NCI-H510A (cell line): ENCODE measurements around the gene UNC13C.

Experiments used
- DNase-seq: peaks from one replicate; lab custom pipeline; 2025; lab: John Stamatoyannopoulos, UW

The UNC13C gene

GRCh38 chr15:54119051-54119450 is 140.8 kb downstream of the UNC13C start:
- DNase-seq = no peak

DNA sequence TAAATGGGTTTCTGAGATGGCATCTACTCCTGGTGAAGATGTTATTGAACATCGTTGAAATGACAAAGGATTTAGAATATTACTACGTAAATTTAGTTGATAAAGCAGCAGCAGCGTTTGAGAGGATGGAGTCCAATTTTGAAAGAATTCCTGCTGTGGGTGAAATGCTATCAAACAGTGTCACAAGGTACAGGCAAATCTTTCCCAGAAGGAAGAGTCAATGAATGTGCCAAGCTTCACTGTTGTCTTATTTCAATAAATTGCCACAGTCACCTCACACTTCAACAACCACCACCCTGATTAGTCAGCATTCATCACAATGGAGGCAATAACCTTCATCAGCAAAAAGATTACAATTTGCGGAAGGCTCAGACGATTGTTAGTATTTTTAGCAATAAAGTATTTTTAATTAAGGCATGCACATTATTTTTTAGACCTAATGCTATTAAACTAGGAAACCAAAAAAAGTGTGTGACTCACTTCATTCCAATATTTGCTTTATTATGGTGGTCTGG is 142.8 kb downstream of the UNC13C start:
- no peak for DNase-seq

GRCh38 chr15:54127574-54127973 is 149.3 kb downstream of the UNC13C start:
- DNase-seq = no peak

DNA sequence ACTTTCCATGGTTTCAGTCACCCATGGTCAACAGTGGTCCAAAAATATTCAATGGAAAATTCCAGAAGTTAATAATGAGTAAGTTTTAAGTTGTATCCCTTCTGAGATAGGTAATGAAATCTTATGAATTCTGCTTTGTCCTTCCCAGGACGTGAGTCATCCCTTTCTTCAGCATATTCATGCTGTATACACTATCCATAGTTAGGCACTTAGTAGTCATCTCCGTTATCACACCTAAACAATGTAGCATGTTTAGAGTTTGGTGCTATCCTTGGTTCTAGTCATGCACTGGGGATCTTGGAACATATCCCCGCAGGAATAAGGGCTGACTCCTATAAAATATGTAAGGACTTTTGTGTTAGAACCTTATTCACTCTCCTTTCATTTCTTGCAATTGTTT is 153.2 kb downstream of the UNC13C start:
- DNase-seq = no peak

- DNase-seq = no peak
These were observed 170.9 kb downstream of the UNC13C start for GRCh38 chr15:54149115-54149531.

GRCh38 chr15:54150255-54150654 is 172.0 kb downstream of the UNC13C start:
- DNase-seq = no peak

GRCh38 chr15:54159012-54159411 is 180.8 kb downstream of the UNC13C start:
- no peak for DNase-seq

DNA sequence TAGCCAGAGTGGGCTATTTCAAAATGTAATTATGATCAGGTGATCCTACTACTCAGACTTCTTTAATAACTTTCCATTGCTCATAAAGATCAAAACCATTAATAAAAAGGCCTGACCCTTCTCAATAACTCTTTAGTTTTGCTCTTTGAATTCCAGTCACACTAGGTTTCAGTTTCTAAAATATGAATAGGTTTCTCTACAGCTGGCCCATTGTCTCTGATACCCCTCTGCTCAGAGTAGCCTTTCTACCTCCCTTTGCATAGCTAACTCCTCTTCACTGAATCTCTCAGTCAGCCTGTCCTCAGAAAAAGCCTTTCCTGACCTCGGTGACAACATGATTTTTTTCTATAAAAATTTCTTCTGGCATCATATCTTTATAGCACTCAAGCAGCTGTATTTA is 209.1 kb downstream of the UNC13C start:
- DNase-seq = no peak

DNA sequence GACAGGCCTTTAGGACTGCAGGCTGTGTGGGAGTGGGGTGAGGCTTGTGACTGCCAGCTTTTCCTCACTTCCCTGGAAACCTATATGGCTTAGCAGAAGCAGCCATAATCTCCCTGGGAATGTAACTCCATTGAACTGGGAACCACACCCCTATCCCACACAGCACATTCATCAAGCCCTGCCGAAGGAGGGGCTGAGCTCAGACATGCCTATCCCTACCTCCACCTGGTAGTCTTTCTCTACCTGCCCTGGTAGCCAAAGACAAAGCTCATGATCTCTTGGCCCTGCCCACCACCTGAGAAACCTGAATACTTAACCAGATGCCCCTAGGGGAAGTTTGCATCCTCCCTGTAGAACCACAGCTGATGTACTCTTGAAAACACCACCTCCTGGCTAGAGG is 219.8 kb downstream of the UNC13C start:
- DNase-seq = no peak

DNA sequence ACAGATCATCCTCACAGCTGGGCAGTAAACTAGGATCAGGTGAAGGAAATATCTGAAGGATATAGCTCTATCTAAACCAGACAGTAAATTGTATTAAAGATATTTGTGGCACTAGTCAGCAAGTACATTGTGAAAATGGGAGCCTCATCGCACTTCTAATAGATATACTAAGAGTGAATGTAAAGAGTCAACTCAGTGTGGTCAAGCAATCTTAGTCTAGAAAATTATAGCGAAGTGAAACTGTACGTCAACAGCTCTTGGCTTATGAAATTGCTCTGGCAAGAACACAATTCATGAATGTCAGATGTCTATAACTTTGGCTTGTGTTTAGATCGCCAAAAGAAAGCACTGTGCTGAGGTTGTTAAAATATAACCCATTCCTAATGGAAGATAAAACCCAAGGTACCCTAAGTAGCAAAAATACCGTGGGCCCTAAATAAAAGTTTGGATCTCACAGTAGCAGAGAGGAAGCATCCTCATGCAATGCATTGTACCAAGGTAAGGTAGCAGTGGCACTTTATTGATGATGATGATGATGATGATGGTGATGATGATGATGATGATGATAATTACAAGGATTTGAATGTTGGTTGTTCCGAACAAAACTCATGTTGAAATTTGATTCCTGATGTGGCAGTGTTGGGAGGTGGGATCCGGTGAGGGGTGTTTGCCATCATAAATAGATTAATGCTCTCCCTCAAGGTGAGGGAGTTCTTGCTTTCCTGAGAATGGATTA is 228.5 kb downstream of the UNC13C start:
- DNase-seq = no peak

DNA sequence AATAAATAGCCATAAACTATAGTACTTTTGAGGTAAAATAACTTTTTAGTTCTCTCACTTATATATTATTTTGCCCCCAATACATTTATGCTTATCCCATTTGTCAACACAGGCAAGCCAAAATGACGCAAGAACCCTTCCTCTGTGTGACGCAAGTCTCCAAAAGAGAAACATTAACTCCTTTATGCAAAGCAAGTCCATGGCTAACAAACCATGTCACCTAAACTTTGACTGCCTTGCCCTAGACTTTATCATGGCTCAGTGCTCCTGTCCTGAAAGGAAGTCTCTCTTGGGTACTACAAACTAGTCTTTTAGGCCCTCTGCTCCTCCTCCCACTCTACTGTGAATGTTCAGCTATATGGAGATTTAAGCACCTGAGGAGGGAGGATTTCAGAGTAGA is 230.5 kb downstream of the UNC13C start:
- no peak for DNase-seq

DNA sequence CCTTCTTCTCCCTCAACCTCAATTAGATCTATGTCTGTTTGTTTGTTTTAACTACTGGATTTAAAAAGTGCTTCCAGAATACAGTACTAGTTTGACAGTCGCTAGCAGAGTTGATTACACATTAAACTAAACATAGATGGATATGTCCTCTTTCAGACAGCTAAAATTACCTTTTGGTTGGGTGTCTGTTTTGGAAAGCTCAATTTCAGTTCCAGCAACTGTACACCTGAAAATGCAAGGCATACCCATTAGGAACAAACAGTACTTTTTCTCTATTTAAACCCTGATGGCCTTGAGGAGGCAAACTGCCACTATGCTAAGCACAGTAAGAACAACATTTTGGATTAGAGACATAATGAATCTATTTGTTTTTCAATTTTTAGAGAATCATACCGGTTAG is 234.4 kb downstream of the UNC13C start:
- DNase-seq = no peak

DNA sequence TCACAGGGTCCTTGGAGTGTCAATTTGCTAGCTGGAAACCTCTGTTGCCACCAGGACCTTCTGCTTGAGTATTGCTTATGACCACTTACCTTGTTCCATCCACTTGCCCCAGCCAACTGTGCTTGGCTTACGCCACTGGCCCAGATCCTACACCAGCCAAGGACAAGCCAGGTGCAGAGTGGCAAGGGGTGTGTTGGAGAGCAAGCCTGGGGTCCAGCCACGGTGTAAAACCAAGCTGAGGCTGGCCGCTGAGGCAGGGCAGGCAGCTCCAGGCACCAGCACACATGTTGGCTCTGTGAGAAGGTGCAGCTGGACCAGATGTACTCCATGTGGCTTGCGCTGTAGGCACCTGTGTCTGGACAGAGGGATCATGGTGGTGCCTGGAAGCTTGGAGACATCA is 248.2 kb downstream of the UNC13C start:
- DNase-seq = no peak

DNA sequence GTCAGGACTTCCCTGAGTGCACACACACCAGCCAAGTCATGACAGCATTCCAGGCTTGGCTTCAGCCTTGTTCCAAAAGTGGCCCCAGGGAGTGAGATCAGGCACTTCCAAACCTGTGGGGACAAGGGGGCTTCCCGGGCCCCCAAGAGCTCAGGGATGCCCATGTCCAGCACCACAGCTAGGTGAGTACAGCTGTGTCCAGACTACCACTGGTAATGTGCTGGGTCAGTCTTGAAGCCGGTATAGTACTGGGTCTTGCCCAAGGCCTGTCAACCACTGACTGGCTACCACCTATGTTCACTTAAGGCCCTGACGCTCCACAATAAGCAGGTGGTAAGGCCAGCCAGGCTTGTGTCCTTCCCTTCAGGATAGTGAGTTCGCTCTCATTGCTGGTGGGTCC is 249.3 kb downstream of the UNC13C start:
- DNase-seq = no peak

DNA sequence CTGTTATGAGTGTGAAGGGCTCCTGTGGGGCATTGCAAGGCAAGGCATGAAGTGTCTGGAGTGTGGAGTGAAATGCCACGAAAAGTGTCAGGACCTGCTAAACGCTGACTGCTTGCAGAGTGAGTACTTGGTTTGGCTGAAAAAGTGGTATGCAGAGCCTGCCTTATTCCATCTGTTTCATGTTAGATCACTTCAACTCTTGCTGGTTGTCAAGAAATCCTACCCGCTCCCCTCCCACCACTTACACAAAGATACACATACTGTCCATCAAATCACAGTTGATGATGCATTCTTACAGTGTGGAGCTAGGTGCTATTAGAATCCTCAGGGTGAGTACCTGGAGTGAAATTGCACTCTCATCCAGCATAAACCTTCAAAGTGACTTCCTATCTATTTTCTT is 272.1 kb downstream of the UNC13C start:
- no peak for DNase-seq

- no peak for DNase-seq
These were observed 277.9 kb downstream of the UNC13C start for GRCh38 chr15:54256190-54256589.

DNA sequence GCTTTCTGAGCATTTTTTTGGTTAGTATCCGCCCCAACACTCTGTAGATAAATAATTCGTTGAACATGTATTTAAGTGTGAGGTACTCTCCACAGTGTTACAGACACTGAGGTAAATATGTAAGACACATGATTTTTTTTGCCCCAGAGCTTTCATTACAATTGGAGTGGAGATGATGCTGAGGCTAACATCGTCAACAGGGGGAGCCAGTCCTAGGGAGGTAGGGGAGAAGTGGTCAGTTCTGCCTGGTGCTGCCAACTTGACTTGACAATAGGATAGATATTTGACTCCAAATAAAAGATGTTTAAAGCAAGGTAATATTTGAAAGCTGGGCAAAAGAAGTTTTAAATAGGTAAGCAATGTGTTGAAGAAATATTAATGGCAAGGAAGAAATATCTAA is 295.7 kb downstream of the UNC13C start:
- DNase-seq = no peak

GRCh38 chr15:54277834-54278233 is 299.6 kb downstream of the UNC13C start:
- DNase-seq = no peak

- no peak for DNase-seq
These were observed 302.5 kb downstream of the UNC13C start for GRCh38 chr15:54280726-54281125.

DNA sequence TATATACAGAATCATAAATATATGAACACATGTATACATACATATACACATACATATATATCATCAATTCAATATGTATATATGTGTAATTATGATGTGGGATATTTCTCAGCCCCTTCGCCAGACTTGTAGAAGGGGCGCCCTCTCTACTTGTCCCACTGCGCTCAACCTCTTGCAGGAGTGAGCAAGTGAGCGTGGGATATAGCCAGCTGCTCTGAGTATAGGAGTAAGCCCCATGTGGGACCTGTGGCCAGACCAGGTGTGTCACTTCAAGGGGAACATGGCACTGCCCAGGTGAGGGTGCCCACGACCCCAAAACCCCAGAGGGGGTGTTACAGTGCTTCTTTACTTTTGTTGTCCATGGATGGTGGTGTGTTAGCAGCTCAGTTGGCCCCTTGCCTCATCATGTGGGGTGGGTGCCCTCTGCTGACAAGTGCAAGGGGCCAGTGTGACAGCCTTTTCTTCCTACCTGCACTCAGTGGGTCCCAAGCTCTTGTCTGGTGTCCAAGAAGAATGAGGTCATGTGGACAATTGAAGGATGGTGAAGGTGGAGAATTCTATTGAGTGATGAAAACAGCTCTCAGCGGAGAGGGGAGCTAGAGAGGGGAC is 304.1 kb downstream of the UNC13C start:
- no peak for DNase-seq

- DNase-seq = no peak
These were observed 309.8 kb downstream of the UNC13C start for GRCh38 chr15:54288049-54288448.

- DNase-seq = no peak
These were observed 311.4 kb downstream of the UNC13C start for GRCh38 chr15:54289590-54290136.

DNA sequence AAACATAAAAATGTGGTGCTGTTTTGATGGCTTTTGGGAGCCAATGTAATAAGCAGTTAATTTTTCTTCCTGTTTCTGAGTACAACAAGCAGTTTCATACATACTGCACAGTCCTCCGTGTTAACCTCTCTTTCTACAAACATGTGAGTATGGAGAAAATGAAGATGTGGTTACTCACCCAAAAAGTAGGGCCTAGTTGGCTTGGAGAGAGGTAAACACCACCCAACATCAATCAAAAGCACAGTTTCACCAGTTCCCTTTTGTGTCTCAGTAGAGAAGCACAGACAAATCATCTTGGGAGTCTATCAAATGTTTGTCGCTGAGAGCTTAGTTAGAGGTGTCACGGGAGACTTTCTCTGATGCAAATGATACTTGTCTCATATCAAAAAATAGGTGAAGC is 320.2 kb downstream of the UNC13C start:
- no peak for DNase-seq

GRCh38 chr15:54304321-54304720 is 326.1 kb downstream of the UNC13C start:
- no peak for DNase-seq
